ENCODE data around the gene MCTP1. TPM values are rescaled to one million over a fixed set of nuclear protein-coding genes. Genes with fewer than 3 reads are reported as not detected.

MCTP1 gene
- total RNA-seq, 1 donor from 2014 or later = 3.7 TPM

GRCh38 chr5:95072281-95072680 lies 212.6 kb downstream of the MCTP1 start:
- Mint-ChIP-seq H3K27me3 (ENCODE audit: insufficient read depth, low read depth) (no peaks in the 10 kb centered on the region), H3K9me3 (no peaks in the 10 kb centered on the region), H3K27ac (no peak overlapping the region), H3K4me3 (no peak overlapping the region), H3K4me1 (peaks cover 3% of the 10 kb centered on the region), H3K36me3 (no peaks in the 10 kb centered on the region)
- Histone ChIP-seq H3K36me3 (no peaks in the 10 kb centered on the region), H2AFZ (replicated peaks) (no peak overlapping the region), H3K27ac (no peak overlapping the region), H4K20me1 (ENCODE audit: low read depth) (no peaks in the 10 kb centered on the region), H3F3A (ENCODE audit: low read depth) (no peaks in the 10 kb centered on the region), H3K79me2 (ENCODE audit: low read depth) (no peaks in the 10 kb centered on the region), H3K4me2 (no peak overlapping the region), H3K4me1 (no peaks in the 10 kb centered on the region), H3K27me3 (no peaks in the 10 kb centered on the region), H3K9ac (no peak overlapping the region), H3K4me3 (no peak overlapping the region), H3K9me3 (ENCODE audit: low read depth) (no peaks in the 10 kb centered on the region)
- no peak for TF ChIP-seq EZH2 (IDR thresholded peaks at IDR 0.05)
- no peak for TF ChIP-seq CTCF (IDR thresholded peaks at IDR 0.05)
- TF ChIP-seq EZH2phosphoT487 (IDR thresholded peaks at IDR 0.05) = no peak
- DNase-seq (ENCODE audit: low spot score) = no peak

- Histone ChIP-seq H3K9ac (no peak overlapping the region), H3K4me3 (no peak overlapping the region), H3F3A (ENCODE audit: low read depth) (no peaks in the 10 kb centered on the region), H3K79me2 (ENCODE audit: low read depth) (no peaks in the 10 kb centered on the region), H2AFZ (replicated peaks) (no peak overlapping the region), H3K27ac (no peak overlapping the region), H3K4me1 (no peaks in the 10 kb centered on the region), H3K4me2 (no peak overlapping the region), H3K9me3 (ENCODE audit: low read depth) (no peaks in the 10 kb centered on the region), H3K36me3 (no peaks in the 10 kb centered on the region), H3K27me3 (no peaks in the 10 kb centered on the region), H4K20me1 (ENCODE audit: low read depth) (no peaks in the 10 kb centered on the region)
- Mint-ChIP-seq H3K36me3 (no peaks in the 10 kb centered on the region), H3K27ac (no peak overlapping the region), H3K9me3 (peaks cover under 1% of the 10 kb centered on the region), H3K4me1 (peaks cover 3% of the 10 kb centered on the region), H3K4me3 (no peak overlapping the region), H3K27me3 (ENCODE audit: insufficient read depth, low read depth) (no peaks in the 10 kb centered on the region)
- no peak for DNase-seq (ENCODE audit: low spot score)
- TF ChIP-seq EZH2 (IDR thresholded peaks at IDR 0.05) = no peak
- TF ChIP-seq EZH2phosphoT487 (IDR thresholded peaks at IDR 0.05) = no peak
- no peak for TF ChIP-seq CTCF (IDR thresholded peaks at IDR 0.05)
These were observed 214.0 kb downstream of the MCTP1 start for GRCh38 chr5:95070866-95071265.

- Mint-ChIP-seq H3K4me1 (peaks cover 3% of the 10 kb centered on the region), H3K9me3 (peaks cover 2% of the 10 kb centered on the region), H3K36me3 (no peaks in the 10 kb centered on the region), H3K27me3 (ENCODE audit: insufficient read depth, low read depth) (no peaks in the 10 kb centered on the region), H3K27ac (no peak overlapping the region), H3K4me3 (no peak overlapping the region)
- no peak for DNase-seq (ENCODE audit: low spot score)
- TF ChIP-seq CTCF (IDR thresholded peaks at IDR 0.05) (no peak), EZH2phosphoT487 (IDR thresholded peaks at IDR 0.05) (no peak), EZH2 (IDR thresholded peaks at IDR 0.05) (no peak)
- H3K27me3 ChIP-seq = no peaks in the 10 kb centered on the region
- no peaks in the 10 kb centered on the region for H3K36me3 ChIP-seq
- no peak overlapping the region for H3K4me3 ChIP-seq
- H3K79me2 ChIP-seq (ENCODE audit: low read depth) = no peaks in the 10 kb centered on the region
- H3F3A ChIP-seq (ENCODE audit: low read depth) = no peaks in the 10 kb centered on the region
- no peaks in the 10 kb centered on the region for H3K4me1 ChIP-seq
- no peak overlapping the region for H2AFZ ChIP-seq (replicated peaks)
- no peak overlapping the region for H3K9ac ChIP-seq
- no peak overlapping the region for H3K27ac ChIP-seq
- no peak overlapping the region for H3K4me2 ChIP-seq
- no peaks in the 10 kb centered on the region for H4K20me1 ChIP-seq (ENCODE audit: low read depth)
- H3K9me3 ChIP-seq (ENCODE audit: low read depth) = no peaks in the 10 kb centered on the region
These were observed 214.4 kb downstream of the MCTP1 start for GRCh38 chr5:95070453-95070852.

All from neural progenitor cell (in vitro differentiated cells).